Activated CD4-positive, alpha-beta T cell treated with anti-CD3 and anti-CD28 coated beads, Interleukin-2, amount 10 ng/mL, durations not matched to agents 24 days and 14 days (primary cell): ENCODE results near the gene CLDN3. TPM values are rescaled to one million over a fixed set of nuclear protein-coding genes. Genes with fewer than 3 reads are reported as not detected.
"Not testable (repeated sequence)": the region's sequence is repeated elsewhere in the genome, so short reads cannot be mapped to it uniquely, and the experiment has no call there.

Experiments used
- DNase-seq: peaks from one replicate; pipeline ENCODE4 v3.0.0; 2022
- H3K27ac Mint-ChIP-seq: one replicate; pipeline ENCODE4 v1.8.0; 2022; ENCODE audit warnings: mild to moderate bottlenecking, mixed read lengths
- H3K27me3 Mint-ChIP-seq: one replicate; pipeline ENCODE4 v1.8.0; 2022; ENCODE audit warnings: mixed read lengths
- H3K36me3 Mint-ChIP-seq: one replicate; pipeline ENCODE4 v1.8.0; 2022; ENCODE audit warnings: low read depth, mild to moderate bottlenecking, mixed read lengths
- H3K4me1 Mint-ChIP-seq: one replicate; pipeline ENCODE4 v1.8.0; 2021; ENCODE audit warnings: mixed read lengths
- H3K4me3 Mint-ChIP-seq: one replicate; pipeline ENCODE4 v1.8.0; 2022; ENCODE audit warnings: mild to moderate bottlenecking, moderate library complexity, mixed read lengths
- H3K9me3 Mint-ChIP-seq: one replicate; pipeline ENCODE4 v1.8.0; 2021; ENCODE audit warnings: mixed read lengths
- intact Hi-C: fragments of 100-400 bp; cut with micrococcal nuclease; formaldehyde crosslinking; loops from one replicate; pipeline ENCODE4 v1.15.1; 2023
- total RNA-seq: library from RNA; stranded (reverse); gene quantifications from 2 replicates; pipeline ENCODE4 v1.2.3, GENCODE V29; 2022

Gene CLDN3
- total RNA-seq, 1 donor from 2014 or later = not detected

- H3K4me3 Mint-ChIP-seq = no peak overlapping the region
- no peaks in the 10 kb centered on the region for H3K36me3 Mint-ChIP-seq
- DNase-seq = no peak
- H3K9me3 Mint-ChIP-seq = no peaks in the 10 kb centered on the region
- intact Hi-C loops = no loop called here
- no peaks in the 10 kb centered on the region for H3K27me3 Mint-ChIP-seq
- H3K4me1 Mint-ChIP-seq = no peaks in the 10 kb centered on the region
- H3K27ac Mint-ChIP-seq = no peak overlapping the region
Observed at GRCh38 chr7:73789051-73789450, 19.0 kb upstream of the CLDN3 start.

DNA sequence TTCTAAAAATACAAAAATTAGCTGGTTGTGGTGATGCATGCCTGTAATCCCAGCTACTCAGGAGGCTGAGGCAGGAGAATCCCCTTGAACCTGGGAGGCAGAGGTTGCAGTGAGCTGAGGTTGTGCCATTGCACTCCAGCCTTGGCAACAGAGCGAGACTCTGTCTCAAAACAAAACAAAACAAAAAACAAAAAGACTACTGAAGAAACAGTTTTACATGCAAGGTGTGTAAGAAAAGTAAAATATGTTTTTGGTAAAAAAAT, 17.6 kb upstream of the CLDN3 start:
- H3K27me3 Mint-ChIP-seq, H3K27ac Mint-ChIP-seq, H3K4me3 Mint-ChIP-seq, DNase-seq, intact Hi-C loops, H3K36me3 Mint-ChIP-seq, H3K9me3 Mint-ChIP-seq, H3K4me1 Mint-ChIP-seq: not testable (repeated sequence)

- DNase-seq = no peak
- Mint-ChIP-seq H3K4me3 (no peak overlapping the region), H3K36me3 (no peaks in the 10 kb centered on the region), H3K9me3 (no peaks in the 10 kb centered on the region), H3K27ac (no peak overlapping the region), H3K4me1 (no peaks in the 10 kb centered on the region), H3K27me3 (no peaks in the 10 kb centered on the region)
- intact Hi-C loops = no loop called here
Observed at GRCh38 chr7:73786588-73786987, 16.5 kb upstream of the CLDN3 start.

- no peaks in the 10 kb centered on the region for H3K9me3 Mint-ChIP-seq
- intact Hi-C loops = no loop called here
- no peak for DNase-seq
- no peaks in the 10 kb centered on the region for H3K4me1 Mint-ChIP-seq
- no peak overlapping the region for H3K4me3 Mint-ChIP-seq
- no peaks in the 10 kb centered on the region for H3K36me3 Mint-ChIP-seq
- H3K27ac Mint-ChIP-seq = no peak overlapping the region
- H3K27me3 Mint-ChIP-seq = peaks cover 2% of the 10 kb centered on the region
Observed at GRCh38 chr7:73779517-73779916, 9.4 kb upstream of the CLDN3 start.

DNA sequence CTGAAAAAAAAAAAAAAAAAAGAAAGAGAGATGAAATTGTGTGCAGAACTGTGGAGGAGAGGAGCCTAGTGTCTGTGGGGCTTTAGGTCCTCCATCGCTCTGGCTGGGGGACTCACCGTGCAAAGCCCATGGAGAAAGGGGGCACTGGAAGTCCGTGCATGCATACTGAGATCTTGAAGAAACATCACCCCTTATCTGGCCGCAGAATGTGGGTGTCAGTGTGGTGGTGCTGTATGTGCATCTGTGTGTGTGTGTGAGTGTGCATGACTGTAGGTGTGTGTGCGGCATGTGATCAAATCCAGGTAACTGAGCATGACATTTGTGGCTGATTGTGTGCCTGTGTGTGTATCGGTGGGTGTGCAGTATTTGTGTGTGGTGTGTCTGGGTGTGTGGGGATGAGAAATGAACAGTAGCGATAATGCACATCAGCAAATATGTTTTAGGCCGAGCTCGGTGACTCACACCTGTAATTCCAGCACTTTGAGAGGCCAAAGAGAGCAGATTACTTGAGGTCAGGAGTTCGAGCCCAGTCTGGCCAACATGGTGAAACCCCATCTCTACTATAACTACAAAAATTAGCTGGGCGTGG, 8.8 kb upstream of the CLDN3 start:
- no peaks in the 10 kb centered on the region for H3K4me1 Mint-ChIP-seq
- H3K27me3 Mint-ChIP-seq = peaks cover 2% of the 10 kb centered on the region
- no peak overlapping the region for H3K27ac Mint-ChIP-seq
- intact Hi-C loops = no loop called here
- no peaks in the 10 kb centered on the region for H3K36me3 Mint-ChIP-seq
- no peak overlapping the region for H3K4me3 Mint-ChIP-seq
- DNase-seq = no peak
- no peaks in the 10 kb centered on the region for H3K9me3 Mint-ChIP-seq

DNA sequence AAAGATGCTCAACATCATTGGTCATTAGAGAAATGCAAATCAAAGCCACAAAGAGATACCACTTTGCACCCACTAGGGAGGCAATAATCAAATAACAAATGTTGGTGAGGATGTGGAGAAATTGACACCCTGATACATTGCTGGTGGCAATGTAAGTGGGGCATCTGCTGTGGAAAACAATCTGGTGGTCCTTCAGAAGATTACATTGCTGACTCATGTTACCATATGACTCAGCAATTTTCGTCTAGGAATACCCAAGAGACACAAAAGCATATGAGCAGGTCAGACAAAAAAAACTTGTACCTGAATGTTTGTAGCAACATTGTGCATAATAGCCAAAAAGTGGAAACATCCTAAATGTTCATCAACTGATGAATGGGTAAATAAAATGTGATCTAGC, 4.9 kb upstream of the CLDN3 start:
- H3K27ac Mint-ChIP-seq = no peak overlapping the region
- H3K4me1 Mint-ChIP-seq = peaks cover 3% of the 10 kb centered on the region
- no peak for DNase-seq
- no peaks in the 10 kb centered on the region for H3K36me3 Mint-ChIP-seq
- H3K9me3 Mint-ChIP-seq = no peaks in the 10 kb centered on the region
- peaks cover 16% of the 10 kb centered on the region for H3K27me3 Mint-ChIP-seq
- intact Hi-C loops = loop anchor here (2.0 kb wide), 1 partner anchor 36 kb away; no protein-coding TSS in a partner anchor
- H3K4me3 Mint-ChIP-seq = no peak overlapping the region

DNA sequence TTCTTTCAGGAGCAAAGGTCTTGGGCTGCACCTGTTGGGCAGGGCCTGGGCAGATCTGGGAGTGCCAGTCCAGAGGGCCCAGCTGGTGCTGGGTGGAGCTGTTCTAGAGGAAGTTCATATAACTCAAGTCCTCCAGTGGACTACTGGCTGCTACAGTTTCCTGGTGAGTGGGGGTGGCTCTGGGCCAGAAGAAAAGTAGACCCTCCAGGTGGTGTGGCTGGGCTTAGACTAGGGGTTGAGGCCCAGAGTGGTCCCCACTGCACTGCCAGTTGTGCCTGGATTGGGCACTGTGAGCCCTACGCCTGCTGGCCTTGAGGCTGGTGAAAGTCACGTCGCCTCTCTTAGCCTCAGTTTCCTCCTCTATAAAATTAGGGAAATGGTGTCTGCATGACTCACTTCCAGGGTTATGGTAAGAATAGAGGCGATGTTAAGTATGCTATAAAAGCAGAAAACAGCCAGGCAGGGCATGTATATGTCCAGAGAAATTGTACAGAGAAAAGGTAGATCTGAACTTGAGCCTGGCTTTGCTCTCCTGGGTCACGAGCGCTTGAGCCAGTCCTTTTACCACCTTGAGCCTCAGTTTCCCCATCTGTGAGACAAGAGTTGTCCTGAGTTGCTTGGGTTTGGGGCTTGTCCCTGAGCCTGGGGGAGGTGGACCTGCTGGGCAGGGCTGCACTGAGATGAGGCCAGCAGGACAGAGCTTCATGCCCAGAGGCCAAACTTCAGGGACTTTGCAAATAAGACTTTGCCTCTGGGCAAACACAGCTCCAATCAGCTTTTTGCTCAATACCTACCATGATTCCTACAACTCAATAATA, 3.8 kb upstream of the CLDN3 start:
- Mint-ChIP-seq H3K36me3 (no peaks in the 10 kb centered on the region), H3K27me3 (peaks cover 16% of the 10 kb centered on the region), H3K4me1 (peaks cover 3% of the 10 kb centered on the region), H3K4me3 (no peak overlapping the region), H3K9me3 (no peaks in the 10 kb centered on the region), H3K27ac (no peak overlapping the region)
- intact Hi-C loops = loop anchor here (2.0 kb wide), 1 partner anchor 37 kb away; no protein-coding TSS in a partner anchor
- DNase-seq = no peak

- H3K27ac Mint-ChIP-seq = no peak overlapping the region
- no peaks in the 10 kb centered on the region for H3K36me3 Mint-ChIP-seq
- intact Hi-C loops = no loop called here
- H3K4me3 Mint-ChIP-seq = no peak overlapping the region
- H3K27me3 Mint-ChIP-seq = peaks cover 29% of the 10 kb centered on the region
- peaks cover 3% of the 10 kb centered on the region for H3K4me1 Mint-ChIP-seq
- H3K9me3 Mint-ChIP-seq = no peaks in the 10 kb centered on the region
- DNase-seq = no peak
Observed at GRCh38 chr7:73770860-73771670, 995 bp upstream of the CLDN3 start.

- Mint-ChIP-seq H3K27ac (no peak overlapping the region), H3K27me3 (peaks cover 29% of the 10 kb centered on the region), H3K4me1 (peaks cover 3% of the 10 kb centered on the region), H3K9me3 (no peaks in the 10 kb centered on the region), H3K36me3 (no peaks in the 10 kb centered on the region), H3K4me3 (no peak overlapping the region)
- intact Hi-C loops = no loop called here
- no peak for DNase-seq
Observed at GRCh38 chr7:73769481-73770001, 529 bp downstream of the CLDN3 start.

DNA sequence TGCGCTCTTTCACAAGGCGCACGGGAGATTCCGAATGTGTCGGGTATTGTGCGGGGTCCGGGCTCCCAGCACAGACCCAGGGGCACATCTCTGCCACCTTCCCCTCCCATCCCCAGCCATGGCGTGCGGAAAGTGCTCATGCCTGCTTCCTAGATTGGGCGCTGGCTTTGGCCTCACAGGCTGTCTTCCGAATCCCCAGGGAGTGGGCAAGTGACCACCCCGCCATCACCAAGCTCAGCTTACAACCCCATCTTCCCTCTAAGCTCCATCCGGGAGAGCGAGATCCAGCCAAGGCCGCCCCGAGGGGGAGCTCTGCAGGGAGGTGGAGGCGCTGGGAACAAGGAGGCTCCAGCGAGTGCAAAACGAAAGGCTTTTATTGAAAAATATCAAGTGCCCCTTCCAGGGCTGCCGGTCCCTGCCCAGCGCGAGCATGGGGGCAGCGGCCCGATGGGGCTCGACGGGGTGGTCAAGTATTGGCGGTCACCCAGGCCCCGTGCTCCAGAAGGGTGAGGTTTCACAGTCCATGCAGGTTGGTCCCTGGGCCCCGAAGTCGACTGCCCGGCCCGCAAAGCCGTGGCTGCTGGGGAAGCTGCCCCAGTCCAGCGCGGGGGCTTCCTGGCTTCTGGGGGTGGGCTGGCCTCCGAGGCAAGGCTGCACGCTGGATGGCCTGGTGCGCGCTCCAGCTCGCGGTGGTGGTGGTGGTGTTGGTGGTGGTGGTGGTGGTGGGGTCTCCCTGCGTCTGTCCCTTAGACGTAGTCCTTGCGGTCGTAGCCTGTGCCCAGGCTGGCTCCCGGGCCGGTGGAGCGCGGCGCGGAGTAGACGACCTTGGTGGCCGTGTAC, 1.2 kb downstream of the CLDN3 start:
- no peaks in the 10 kb centered on the region for H3K36me3 Mint-ChIP-seq
- H3K4me1 Mint-ChIP-seq = peaks cover 3% of the 10 kb centered on the region
- peaks cover 29% of the 10 kb centered on the region for H3K27me3 Mint-ChIP-seq

DNA sequence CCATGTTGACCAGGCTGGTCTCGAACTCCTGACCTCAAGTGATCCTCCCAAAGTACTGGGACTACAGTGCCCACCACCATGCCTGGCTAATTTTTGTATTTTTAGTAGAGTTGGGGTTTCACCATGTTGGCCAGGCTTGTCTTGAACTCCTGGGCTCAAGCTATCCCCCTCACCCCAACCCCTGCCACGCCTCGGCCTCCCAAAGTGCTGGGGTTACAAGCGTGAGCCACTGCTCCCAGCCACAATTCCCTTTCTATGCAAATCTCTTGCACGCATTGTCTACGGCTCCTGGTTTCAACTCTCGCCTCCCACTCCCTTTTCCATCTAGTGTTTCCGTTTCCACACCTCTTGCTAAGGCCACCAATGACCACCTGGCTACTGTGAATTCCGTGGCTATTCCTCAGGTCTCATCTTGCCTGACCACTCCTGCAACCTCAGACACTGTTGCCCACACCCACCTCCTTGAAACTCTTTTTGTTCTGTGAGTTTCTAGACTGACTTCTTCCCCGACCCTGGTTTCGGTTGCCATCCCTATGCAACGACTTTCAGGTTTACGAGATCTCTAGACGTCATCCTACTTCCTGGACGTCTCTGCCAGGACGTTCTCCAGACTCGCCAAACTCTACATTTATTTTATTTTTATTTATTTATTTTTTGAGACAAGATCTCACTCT, 3.4 kb downstream of the CLDN3 start:
- Mint-ChIP-seq H3K4me3 (no peak overlapping the region), H3K27me3 (peaks cover 23% of the 10 kb centered on the region), H3K27ac (no peak overlapping the region), H3K4me1 (peaks cover 3% of the 10 kb centered on the region), H3K9me3 (no peaks in the 10 kb centered on the region), H3K36me3 (no peaks in the 10 kb centered on the region)
- no peak for DNase-seq
- intact Hi-C loops = no loop called here

More for the DNA sequence above, 1.2 kb downstream of the CLDN3 start:
- Mint-ChIP-seq H3K4me3 (no peak overlapping the region), H3K9me3 (no peaks in the 10 kb centered on the region), H3K27ac (no peak overlapping the region)
- DNase-seq = no peak
- intact Hi-C loops = no loop called here

- H3K27ac Mint-ChIP-seq = no peak overlapping the region
- DNase-seq = no peak
- intact Hi-C loops = no loop called here
- peaks cover 5% of the 10 kb centered on the region for H3K27me3 Mint-ChIP-seq
- H3K4me1 Mint-ChIP-seq = no peaks in the 10 kb centered on the region
- no peaks in the 10 kb centered on the region for H3K36me3 Mint-ChIP-seq
- no peaks in the 10 kb centered on the region for H3K9me3 Mint-ChIP-seq
- H3K4me3 Mint-ChIP-seq = no peak overlapping the region
Observed at GRCh38 chr7:73762659-73762999, 7.4 kb downstream of the CLDN3 start.
